Measurements from ENCODE around the gene TBC1D10A. TPM values are rescaled to one million over a fixed set of nuclear protein-coding genes. Genes with fewer than 3 reads are reported as not detected.

The TBC1D10A gene
- total and polyA plus RNA-seq, 2 experiments from 2014 or later, result 15.7 to 39.9 TPM

GRCh38 chr22:30289141-30289979 lies 37.4 kb downstream of the TBC1D10A start, which contains the start of gene CASTOR1:
TSS of gene CASTOR1 (minus strand) at chr22:30289505. CDS start at chr22:30289497, 8 bp downstream.
- Histone ChIP-seq H3K79me2 (no peaks in the 10 kb centered on the region), H3K9me2 (replicated peaks; ENCODE audit: insufficient read depth) (no peaks in the 10 kb centered on the region), H3K4me2 (peak within 1 kb of the TSS; percentile 97), H3K36me3 (replicated peaks; ENCODE audit: insufficient read depth, low read depth) (no peaks in the 10 kb centered on the region), H3K9me3 (ENCODE audit: low read depth) (no peaks in the 10 kb centered on the region), H3K27me3 (no peaks in the 10 kb centered on the region), H3K4me3 (peak within 1 kb of the TSS; percentile 52), H4K20me1 (ENCODE audit: insufficient read depth, poor library complexity, severe bottlenecking) (no peaks in the 10 kb centered on the region), H3K4me1 (ENCODE audit: insufficient read depth) (peaks cover 10% of the 10 kb centered on the region), H2AFZ (peak within 1 kb of the TSS; percentile 31), H3K27ac (peak within 1 kb of the TSS; percentile 84)
- under 1% methylated on average over 62 of the region's 85 CpGs for WGBS (ENCODE audit: low lambda C conversion rate, missing lambda C conversion rate)
- peak; percentile 99 for DNase-seq (ENCODE audit: low spot score)
- TF ChIP-seq CTCF (IDR thresholded peaks at IDR 0.05; ENCODE audit: poor library complexity), result no peak
- TF ChIP-seq EZH2 (IDR thresholded peaks at IDR 0.05; ENCODE audit: borderline replicate concordance), result no peak
- no peak for TF ChIP-seq EZH2phosphoT487 (IDR thresholded peaks at IDR 0.05; ENCODE audit: low read depth, severe bottlenecking, unreplicated experiment)

GRCh38 chr22:30288419-30289140 lies 38.2 kb downstream of the TBC1D10A start:
- Histone ChIP-seq H3K4me2 (peak overlapping the region; percentile 97), H3K79me2 (no peaks in the 10 kb centered on the region), H4K20me1 (ENCODE audit: insufficient read depth, poor library complexity, severe bottlenecking) (no peaks in the 10 kb centered on the region), H3K4me3 (peak overlapping the region; percentile 52), H3K36me3 (replicated peaks; ENCODE audit: insufficient read depth, low read depth) (no peaks in the 10 kb centered on the region), H2AFZ (peak overlapping the region; percentile 31), H3K27me3 (no peaks in the 10 kb centered on the region), H3K27ac (peak overlapping the region; percentile 84), H3K4me1 (ENCODE audit: insufficient read depth) (peaks cover 10% of the 10 kb centered on the region), H3K9me2 (replicated peaks; ENCODE audit: insufficient read depth) (no peaks in the 10 kb centered on the region), H3K9me3 (ENCODE audit: low read depth) (no peaks in the 10 kb centered on the region)
- WGBS (ENCODE audit: low lambda C conversion rate, missing lambda C conversion rate), result 25% methylated on average over 24 of the region's 27 CpGs
- TF ChIP-seq EZH2 (IDR thresholded peaks at IDR 0.05; ENCODE audit: borderline replicate concordance) (no peak), CTCF (IDR thresholded peaks at IDR 0.05; ENCODE audit: poor library complexity) (no peak), EZH2phosphoT487 (IDR thresholded peaks at IDR 0.05; ENCODE audit: low read depth, severe bottlenecking, unreplicated experiment) (no peak)
- no peak for DNase-seq (ENCODE audit: low spot score)

- Histone ChIP-seq H3K36me3 (replicated peaks; ENCODE audit: insufficient read depth, low read depth) (no peaks in the 10 kb centered on the region), H2AFZ (no peak overlapping the region), H4K20me1 (ENCODE audit: insufficient read depth, poor library complexity, severe bottlenecking) (no peaks in the 10 kb centered on the region), H3K27ac (peak overlapping the region; percentile 84), H3K4me1 (ENCODE audit: insufficient read depth) (peaks cover 10% of the 10 kb centered on the region), H3K9me3 (ENCODE audit: low read depth) (no peaks in the 10 kb centered on the region), H3K79me2 (no peaks in the 10 kb centered on the region), H3K4me2 (peak overlapping the region; percentile 97), H3K4me3 (no peak overlapping the region), H3K9me2 (replicated peaks; ENCODE audit: insufficient read depth) (no peaks in the 10 kb centered on the region), H3K27me3 (no peaks in the 10 kb centered on the region)
- TF ChIP-seq EZH2phosphoT487 (IDR thresholded peaks at IDR 0.05; ENCODE audit: low read depth, severe bottlenecking, unreplicated experiment) (no peak), CTCF (IDR thresholded peaks at IDR 0.05; ENCODE audit: poor library complexity) (peak; percentile 64)
- WGBS (ENCODE audit: low lambda C conversion rate, missing lambda C conversion rate), result 33% methylated on average over 5 of the region's 5 CpGs
- DNase-seq (ENCODE audit: low spot score), result peak; percentile 93
Measured at GRCh38 chr22:30287648-30288418, 38.9 kb downstream of the TBC1D10A start.
